SK-N-DZ (cell line): ENCODE results near the gene MRPL11.

Experiments
- DNase-seq: peaks from one replicate; pipeline ENCODE4 v3.0.0-alpha.2; 2015; ENCODE audit warnings: low spot score
- small RNA-seq, 2 experiments: library from RNA; depleted of rRNA; stranded (forward); fragments of <200 nt; gene quantifications; one replicate each; pipeline ENCODE3, GENCODE V24; 2014

The MRPL11 gene

DNA sequence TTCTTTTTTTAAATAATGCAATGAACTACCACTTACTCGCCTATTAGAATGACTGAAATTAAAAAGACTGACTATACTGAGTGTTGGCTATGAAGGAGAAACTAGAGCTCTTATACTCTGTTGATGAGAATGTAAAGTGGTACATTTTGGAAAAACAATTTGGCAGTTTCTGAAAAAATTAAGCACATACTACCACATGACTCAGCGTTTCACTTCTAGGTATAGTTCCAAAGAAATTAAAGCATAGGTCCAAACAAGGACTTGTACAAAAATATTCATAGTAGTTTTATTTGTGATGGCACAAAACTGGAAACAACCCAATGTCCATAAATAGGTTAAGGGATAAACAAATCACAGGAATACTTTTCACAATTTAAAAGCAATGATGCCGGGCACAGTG is 44.7 kb downstream of the MRPL11 start:
- no peak for DNase-seq

DNA sequence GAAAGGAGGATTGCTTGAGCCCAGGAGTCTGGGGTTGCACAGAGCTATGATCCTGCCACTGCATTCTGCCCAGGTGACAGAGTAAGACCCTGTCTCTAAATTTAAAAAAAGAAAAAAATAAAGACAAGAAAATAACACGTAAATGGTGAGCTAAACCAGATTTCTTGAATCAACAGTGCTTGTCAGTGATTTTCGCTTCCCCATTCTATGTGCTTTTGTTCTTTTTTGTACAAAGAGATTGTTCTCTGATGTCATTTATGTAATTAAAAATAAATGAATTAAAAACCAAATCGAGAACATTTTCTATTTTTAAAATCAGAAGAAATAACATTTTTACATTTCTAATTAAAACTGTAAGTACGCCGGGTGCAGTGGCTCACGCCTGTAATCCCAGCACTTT is 47.3 kb downstream of the MRPL11 start:
- no peak for DNase-seq

DNA sequence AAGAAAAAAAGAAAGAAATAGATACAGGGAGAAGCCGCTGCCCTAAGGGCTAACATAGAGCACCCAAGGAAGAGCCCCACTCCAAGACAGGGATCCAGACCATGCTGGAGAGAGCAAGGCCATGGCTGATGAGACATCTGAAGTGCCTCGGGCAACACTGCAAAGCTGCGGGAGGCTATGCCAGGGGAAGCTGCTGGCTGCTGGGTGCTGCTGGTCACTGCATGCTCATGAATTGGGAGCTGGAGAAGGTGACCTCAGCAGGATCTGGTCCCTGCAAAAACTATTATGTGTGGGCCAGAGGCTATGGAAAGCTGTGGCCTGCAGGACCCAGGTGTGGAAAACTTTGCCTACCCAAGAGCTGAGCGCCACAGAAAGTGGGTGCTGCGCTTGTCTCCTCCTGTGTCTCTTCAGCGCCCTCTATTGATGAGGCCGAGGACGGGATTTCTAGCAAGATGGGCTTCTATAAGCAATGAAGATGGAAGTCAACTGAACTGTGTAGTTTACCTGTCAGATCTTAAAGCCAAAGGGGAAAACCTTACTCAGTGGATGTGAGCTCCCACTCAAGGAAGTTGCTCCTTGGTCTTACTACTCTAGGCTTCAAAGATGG is 49.8 kb downstream of the MRPL11 start:
- peak; percentile 74 for DNase-seq

DNA sequence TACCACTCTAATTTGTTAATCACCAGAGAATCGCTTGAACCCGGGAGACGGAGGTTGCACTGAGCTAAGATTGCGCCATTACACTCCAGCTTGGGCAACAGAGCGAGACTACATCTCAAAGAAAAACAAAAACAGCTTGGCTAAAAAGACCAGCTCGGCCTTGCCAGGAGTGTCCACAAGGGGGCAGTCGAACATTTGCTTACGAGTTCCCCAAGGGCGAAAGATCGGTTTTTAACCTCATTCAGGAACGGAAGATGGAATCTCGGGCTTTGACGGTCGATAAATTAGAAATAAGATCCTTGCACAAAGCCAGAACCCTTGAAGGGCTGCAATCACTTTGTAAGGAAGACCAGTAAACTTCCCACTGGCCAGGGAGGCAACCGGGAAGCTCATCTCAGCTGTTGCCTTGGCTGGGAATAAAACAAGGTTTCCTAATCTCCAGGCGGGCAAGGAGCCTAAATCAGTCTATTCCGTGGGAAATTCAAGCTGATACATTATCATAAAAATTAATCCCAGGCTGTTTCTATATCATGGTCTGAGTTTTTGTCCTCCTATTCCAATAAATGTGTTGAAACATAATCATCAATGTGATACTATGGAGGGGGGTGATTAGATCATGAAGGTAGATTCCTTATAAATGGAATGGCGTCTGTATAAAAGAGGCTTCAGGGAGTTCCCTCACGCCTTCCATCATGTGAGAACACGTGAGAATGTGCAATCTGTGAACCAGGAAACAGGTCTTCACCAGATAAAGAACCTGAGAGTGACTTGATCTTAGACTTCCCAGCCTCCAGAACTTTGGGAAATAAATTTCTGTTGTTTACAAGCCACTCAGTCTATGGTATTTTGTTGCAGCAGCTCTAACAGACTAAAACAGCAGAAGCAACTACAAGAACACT is 52.2 kb downstream of the MRPL11 start:
- DNase-seq: peak; percentile 86

Small RNA genes lying within 50 kb of the gene (small RNA-seq; reads per million reads assigned to genes)
- 0 reads per million in 2 experiments for gene RF00416
- gene RNU1-84P: 0.08 to 0.22 reads per million in 2 experiments
